Uterus (tissue), 2 donors: ENCODE data around the gene UBE2O.

Source experiments
- CTCF ChIP-seq, 4 experiments: fragments of 200-600 bp in 2 of 4; fragments of 450-650 bp in 2 of 4; sonication (generic) in 2 of 4; IDR thresholded peaks; one replicate each; pipeline ENCODE4 v1.5.1; 2016 to 2019; ENCODE audit warnings: antibody characterized with exemption in 4 of 4, mild to moderate bottlenecking in 2 of 4, moderate library complexity in 1 of 4
- POLR2A ChIP-seq, 2 donors: fragments of 450-650 bp; IDR thresholded peaks; one replicate each; pipeline ENCODE4 v1.6.1; 2016; ENCODE audit warnings: antibody characterized with exemption in 2 of 2, mild to moderate bottlenecking in 1 of 2, moderate library complexity in 1 of 2

- TF ChIP-seq CTCF (IDR thresholded peaks at IDR 0.05) (no peak), POLR2A (IDR thresholded peaks at IDR 0.05) (no peak)
These were observed 96.0 kb downstream of the UBE2O start for GRCh38 chr17:76356803-76357456.
